WTC11 (cell line): ENCODE data around the gene SCAF8. TPM values are rescaled to one million over a fixed set of nuclear protein-coding genes. Genes with fewer than 3 reads are reported as not detected.

Experiments used
- ATAC-seq: fragments of 200-7000 bp; cut with Tn5 transposase; 2 replicates; pipeline ENCODE4 v1.10.0; 2021; ENCODE audit warnings: mild to moderate bottlenecking, moderate library complexity
- CTCF ChIA-PET: fragments of 300-600 bp; sonication (Branson Sonifier 250); formaldehyde crosslinking; loops from one replicate; lab custom pipeline; 2021; ENCODE audit warnings: antibody characterized with exemption; lab: Charles Lee
- POLR2A ChIA-PET: fragments of 350-600 bp; sonication (Branson Sonifier 250); formaldehyde crosslinking; loops from one replicate; lab custom pipeline; 2021; ENCODE audit warnings: antibody characterized with exemption; lab: Charles Lee
- DNase-seq: peaks from one replicate; pipeline ENCODE4 v3.0.0; 2021; ENCODE audit warnings: low spot score
- H3K27ac Mint-ChIP-seq: 2 replicates; pipeline ENCODE4 v1.8.0; 2021; ENCODE audit warnings: mixed read lengths
- H3K27me3 Mint-ChIP-seq: 2 replicates; pipeline ENCODE4 v1.8.0; 2021; ENCODE audit warnings: low read depth, mild to moderate bottlenecking, moderate library complexity, mixed read lengths
- H3K36me3 Mint-ChIP-seq: 2 replicates; pipeline ENCODE4 v1.8.0; 2021; ENCODE audit warnings: mixed read lengths
- H3K4me1 Mint-ChIP-seq: 2 replicates; pipeline ENCODE4 v1.8.0; 2022; ENCODE audit warnings: mixed read lengths
- H3K4me3 Mint-ChIP-seq: 2 replicates; pipeline ENCODE4 v1.8.0; 2021; ENCODE audit warnings: mild to moderate bottlenecking, moderate library complexity, mixed read lengths
- H3K9me3 Mint-ChIP-seq: 2 replicates; pipeline ENCODE4 v1.8.0; 2021; ENCODE audit warnings: mixed read lengths
- ATF3 ChIP-seq: sonication (generic); formaldehyde crosslinking; conservative IDR thresholded peaks from 2 replicates; pipeline ENCODE4 v1.8.1; 2022; ENCODE audit warnings: mild to moderate bottlenecking, missing genetic modification reagents
- CREM ChIP-seq: sonication (generic); formaldehyde crosslinking; IDR thresholded peaks from 2 replicates; pipeline ENCODE4 v1.8.1; 2022; ENCODE audit warnings: mild to moderate bottlenecking, missing genetic modification reagents, moderate library complexity
- E2F5 ChIP-seq: sonication (generic); formaldehyde crosslinking; IDR thresholded peaks from 2 replicates; pipeline ENCODE4 v1.8.1; 2022; ENCODE audit warnings: mild to moderate bottlenecking, moderate library complexity, missing genetic modification reagents
- ELF4 ChIP-seq: sonication (generic); formaldehyde crosslinking; IDR thresholded peaks from 2 replicates; pipeline ENCODE4 v1.8.1; 2022; ENCODE audit warnings: low read depth, mild to moderate bottlenecking, moderate library complexity, missing genetic modification reagents
- ESRRA ChIP-seq: sonication (generic); formaldehyde crosslinking; IDR thresholded peaks from 2 replicates; pipeline ENCODE4 v1.8.1; 2022; ENCODE audit warnings: mild to moderate bottlenecking, missing genetic modification reagents, borderline replicate concordance
- ETV6 ChIP-seq: sonication (generic); formaldehyde crosslinking; IDR thresholded peaks from 2 replicates; pipeline ENCODE4 v1.8.1; 2022; ENCODE audit warnings: mild to moderate bottlenecking, missing genetic modification reagents
- FOXJ3 ChIP-seq: sonication (generic); formaldehyde crosslinking; IDR thresholded peaks from 2 replicates; pipeline ENCODE4 v1.9.0; 2021; ENCODE audit warnings: missing genetic modification reagents, mild to moderate bottlenecking, borderline replicate concordance
- GRHL2 ChIP-seq: fragments of 250-450 bp; sonication (Bioruptor Pico); IDR thresholded peaks from 2 replicates; pipeline ENCODE4 v1.8.0; 2022; ENCODE audit warnings: mild to moderate bottlenecking, moderate library complexity; ENCODE audit not compliant: insufficient replicate concordance, severe bottlenecking
- HMGXB4 ChIP-seq: sonication (generic); formaldehyde crosslinking; IDR thresholded peaks from 2 replicates; pipeline ENCODE4 v1.8.1; 2023; ENCODE audit warnings: mild to moderate bottlenecking, moderate library complexity, missing genetic modification reagents
- IRF1 ChIP-seq: sonication (generic); formaldehyde crosslinking; IDR thresholded peaks from 2 replicates; pipeline ENCODE4 v1.8.0; 2023; ENCODE audit warnings: missing genetic modification reagents
- MAX ChIP-seq: sonication (generic); formaldehyde crosslinking; IDR thresholded peaks from 2 replicates; pipeline ENCODE4 v1.8.0; 2022; ENCODE audit warnings: mild to moderate bottlenecking, missing genetic modification reagents
- NFATC4 ChIP-seq: fragments of 250-450 bp; sonication (Bioruptor Pico); IDR thresholded peaks from 2 replicates; pipeline ENCODE4 v1.9.0; 2021; ENCODE audit warnings: mild to moderate bottlenecking
- NR2C2 ChIP-seq: sonication (generic); formaldehyde crosslinking; IDR thresholded peaks from 2 replicates; pipeline ENCODE4 v1.8.0; 2022; ENCODE audit warnings: mild to moderate bottlenecking, missing genetic modification reagents
- PRRX2 ChIP-seq: fragments of 250-450 bp; sonication (Bioruptor Pico); IDR thresholded peaks from 2 replicates; pipeline ENCODE4 v1.8.0; 2021; ENCODE audit warnings: mild to moderate bottlenecking
- RELA ChIP-seq: sonication (generic); formaldehyde crosslinking; IDR thresholded peaks from 2 replicates; pipeline ENCODE4 v1.8.1; 2022; ENCODE audit warnings: missing genetic modification reagents, mild to moderate bottlenecking, borderline replicate concordance
- SMAD4 ChIP-seq: sonication (generic); formaldehyde crosslinking; IDR thresholded peaks from 2 replicates; pipeline ENCODE4 v1.8.0; 2022; ENCODE audit warnings: mild to moderate bottlenecking, missing genetic modification reagents
- SOX15 ChIP-seq: fragments of 250-450 bp; sonication (Bioruptor Pico); IDR thresholded peaks from 2 replicates; pipeline ENCODE4 v1.9.0; 2021; ENCODE audit warnings: mild to moderate bottlenecking
- SP1 ChIP-seq: sonication (generic); formaldehyde crosslinking; conservative IDR thresholded peaks from 2 replicates; pipeline ENCODE4 v1.8.1; 2022; ENCODE audit warnings: missing genetic modification reagents
- TEAD4 ChIP-seq: sonication (generic); formaldehyde crosslinking; IDR thresholded peaks from 2 replicates; pipeline ENCODE4 v1.8.0; 2022; ENCODE audit warnings: mild to moderate bottlenecking, missing genetic modification reagents
- ZMAT4 ChIP-seq: fragments of 250-450 bp; sonication (Bioruptor Pico); IDR thresholded peaks from 2 replicates; pipeline ENCODE4 v1.9.0; 2021; ENCODE audit warnings: mild to moderate bottlenecking
- ZNF219 ChIP-seq: sonication (generic); formaldehyde crosslinking; IDR thresholded peaks from 2 replicates; pipeline ENCODE4 v1.8.0; 2023; ENCODE audit warnings: missing genetic modification reagents, mild to moderate bottlenecking, borderline replicate concordance
- ZNF232 ChIP-seq: sonication (generic); formaldehyde crosslinking; IDR thresholded peaks from 2 replicates; pipeline ENCODE4 v1.8.0; 2022; ENCODE audit warnings: mild to moderate bottlenecking, missing genetic modification reagents
- ZNF416 ChIP-seq: fragments of 250-450 bp; sonication (Bioruptor Pico); IDR thresholded peaks from 2 replicates; pipeline ENCODE4 v1.9.0; 2021; ENCODE audit warnings: mild to moderate bottlenecking, inconsistent platforms
- ZNF532 ChIP-seq: fragments of 250-450 bp; sonication (Bioruptor Pico); IDR thresholded peaks from 2 replicates; pipeline ENCODE4 v1.9.0; 2021; ENCODE audit warnings: mild to moderate bottlenecking, borderline replicate concordance
- ZNF671 ChIP-seq: fragments of 250-450 bp; sonication (Bioruptor Pico); IDR thresholded peaks from 2 replicates; pipeline ENCODE4 v1.8.0; 2021; ENCODE audit warnings: mild to moderate bottlenecking
- total RNA-seq: library from RNA; stranded (reverse); gene quantifications from 3 replicates; pipeline ENCODE4 v1.2.3, GENCODE V29; 2021

Gene SCAF8
- total RNA-seq, 1 experiment from 2014 or later = 40.7 TPM

GRCh38 chr6:154690857-154691256 lies 42.4 kb upstream of the SCAF8 start:
- Mint-ChIP-seq H3K4me3 (no peak overlapping the region), H3K4me1 (peaks cover 8% of the 10 kb centered on the region), H3K27ac (no peak overlapping the region), H3K27me3 (no peaks in the 10 kb centered on the region), H3K36me3 (peaks cover 8% of the 10 kb centered on the region), H3K9me3 (peaks cover 13% of the 10 kb centered on the region)
- TF ChIP-seq SMAD4 (CRISPR knock-in tag) (no peak), SP1 (CRISPR knock-in tag) (no peak), NFATC4 (no peak), RELA (CRISPR knock-in tag) (no peak), MAX (CRISPR knock-in tag) (no peak), ESRRA (CRISPR knock-in tag) (no peak), ZMAT4 (no peak), ETV6 (CRISPR knock-in tag) (no peak), ZNF671 (no peak), IRF1 (CRISPR knock-in tag) (no peak), CREM (CRISPR knock-in tag) (no peak), TEAD4 (CRISPR knock-in tag) (no peak), PRRX2 (no peak), E2F5 (CRISPR knock-in tag) (no peak)
- ChIA-PET POLR2A (interaction anchor here (0.7 kb wide), 1 partner anchor 1470 kb away, joined by 6 read pairs; no protein-coding TSS in a partner anchor), CTCF (interaction anchor here (1.4 kb wide), 1 partner anchor 114 kb away, joined by 3 read pairs; no protein-coding TSS in a partner anchor)
- DNase-seq = no peak
- ATAC-seq = no peak

GRCh38 chr6:154696661-154697060 lies 36.6 kb upstream of the SCAF8 start:
- Mint-ChIP-seq H3K9me3 (no peaks in the 10 kb centered on the region), H3K27me3 (no peaks in the 10 kb centered on the region), H3K4me3 (no peak overlapping the region), H3K4me1 (no peaks in the 10 kb centered on the region), H3K27ac (no peak overlapping the region), H3K36me3 (no peaks in the 10 kb centered on the region)
- no peak for TF ChIP-seq NR2C2 (CRISPR knock-in tag)
- no peak for TF ChIP-seq NFATC4
- no peak for TF ChIP-seq ATF3 (CRISPR knock-in tag)
- TF ChIP-seq ZNF232 (CRISPR knock-in tag) = no peak
- TF ChIP-seq SOX15 = no peak
- TF ChIP-seq GRHL2 (CRISPR knock-in tag) = no peak
- no peak for TF ChIP-seq ZNF219 (CRISPR knock-in tag)
- no peak for TF ChIP-seq PRRX2
- no peak for TF ChIP-seq MAX (CRISPR knock-in tag)
- TF ChIP-seq ZNF416 (CRISPR knock-in tag) = no peak
- no peak for TF ChIP-seq E2F5 (CRISPR knock-in tag)
- no peak for TF ChIP-seq HMGXB4 (CRISPR knock-in tag)
- TF ChIP-seq FOXJ3 (CRISPR knock-in tag) = no peak
- TF ChIP-seq ELF4 (CRISPR knock-in tag) = no peak
- no peak for TF ChIP-seq ZNF532 (CRISPR knock-in tag)
- ATAC-seq = no peak
- ChIA-PET CTCF (interaction anchor here (1.9 kb wide), 1 partner anchor 21 kb away, joined by 6 read pairs; no protein-coding TSS in a partner anchor), POLR2A (no interaction called here)
- DNase-seq = no peak
